PC-3 (cell line): Measurements from ENCODE around the gene OR5B12. TPM values are rescaled to one million over a fixed set of nuclear protein-coding genes. Genes with fewer than 3 reads are reported as not detected.

Experiments used
- ATAC-seq: fragments of 200-7000 bp; cut with Tn5 transposase; 2 replicates; pipeline ENCODE4 v1.9.1; 2020; ENCODE audit warnings: mild to moderate bottlenecking, moderate library complexity
- BruUV-seq: library from RNA; stranded (reverse); fragments of 400-500 nt; replicated peaks from 2 replicates; lab custom pipeline; 2021; lab: Mats Ljungman, UMichigan
- CTCF ChIA-PET: fragments of 300-600 bp; sonication (Branson Sonifier 250); formaldehyde crosslinking; loops from one replicate; lab custom pipeline; 2022; ENCODE audit warnings: antibody characterized with exemption; lab: Charles Lee
- POLR2A ChIA-PET: fragments of 300-600 bp; sonication (Branson Sonifier 250); formaldehyde crosslinking; loops from one replicate; lab custom pipeline; 2022; ENCODE audit warnings: antibody characterized with exemption; ENCODE audit not compliant: unreplicated experiment; lab: Charles Lee
- DNase-seq: peaks from one replicate; pipeline ENCODE4 v3.0.0-alpha.2; 2015
- H2AFZ ChIP-seq: fragments of 300-600 bp; sonication (generic); 2 replicates; pipeline ENCODE4 v1.6.0; 2016; ENCODE audit warnings: antibody characterized with exemption, low read length
- H3F3A ChIP-seq: fragments of 300-600 bp; sonication (generic); one replicate; pipeline ENCODE4 v1.6.0; 2017; ENCODE audit warnings: antibody characterized with exemption, low read length, control low read depth, mild to moderate bottlenecking; ENCODE audit not compliant: unreplicated experiment
- H3K27ac ChIP-seq: fragments of 300-600 bp; sonication (generic); 2 replicates; pipeline ENCODE4 v1.5.1; 2016; ENCODE audit warnings: mild to moderate bottlenecking, low read length
- H3K27me3 ChIP-seq: fragments of 300-600 bp; sonication (generic); 2 replicates; pipeline ENCODE4 v1.6.1; 2016; ENCODE audit warnings: low read length, mixed read lengths
- H3K36me3 ChIP-seq: fragments of 300-600 bp; sonication (generic); 2 replicates; pipeline ENCODE4 v1.6.1; 2016; ENCODE audit warnings: low read depth, mixed run types, low read length, mixed read lengths
- H3K4me1 ChIP-seq: fragments of 300-600 bp; sonication (generic); 2 replicates; pipeline ENCODE4 v1.5.1; 2016; ENCODE audit warnings: low read length; ENCODE audit not compliant: insufficient read depth
- H3K4me2 ChIP-seq: fragments of 300-600 bp; sonication (generic); 2 replicates; pipeline ENCODE4 v1.6.0; 2016; ENCODE audit warnings: low read length
- H3K4me3 ChIP-seq: fragments of 300-600 bp; sonication (generic); 2 replicates; pipeline ENCODE4 v1.5.1; 2016; ENCODE audit warnings: mild to moderate bottlenecking, low read length, mixed read lengths
- H3K79me2 ChIP-seq: fragments of 300-600 bp; sonication (generic); 2 replicates; pipeline ENCODE4 v1.6.1; 2017; ENCODE audit warnings: low read length, mixed read lengths
- H3K9ac ChIP-seq: fragments of 300-600 bp; sonication (generic); 2 replicates; pipeline ENCODE4 v1.6.0; 2016; ENCODE audit warnings: mild to moderate bottlenecking, low read length
- H3K9me2 ChIP-seq: fragments of 300-600 bp; sonication (generic); replicated peaks from 2 replicates; pipeline ENCODE4 v1.6.1; 2016; ENCODE audit warnings: mixed run types, low read length, mixed read lengths
- H3K9me3 ChIP-seq: fragments of 300-600 bp; sonication (generic); 2 replicates; pipeline ENCODE4 v1.6.1; 2016; ENCODE audit warnings: low read length, mixed read lengths
- H4K20me1 ChIP-seq: fragments of 300-600 bp; sonication (generic); 2 replicates; pipeline ENCODE4 v1.6.1; 2016; ENCODE audit warnings: low read length, mixed read lengths
- CTCF ChIP-seq: fragments of 300-600 bp; sonication (generic); conservative IDR thresholded peaks from 2 replicates; pipeline ENCODE4 v1.5.1; 2017; ENCODE audit warnings: antibody characterized with exemption, low read depth, mild to moderate bottlenecking, low read length
- EZH2 ChIP-seq: fragments of 300-600 bp; sonication (generic); IDR thresholded peaks from one replicate; pipeline ENCODE4 v1.6.1; 2017; ENCODE audit warnings: antibody characterized with exemption, mild to moderate bottlenecking, low read length; ENCODE audit not compliant: unreplicated experiment
- EZH2phosphoT487 ChIP-seq: fragments of 300-600 bp; sonication (generic); IDR thresholded peaks from 2 replicates; pipeline ENCODE4 v1.6.1; 2018; ENCODE audit warnings: mild to moderate bottlenecking, antibody characterized with exemption, low read length, borderline replicate concordance
- intact Hi-C: fragments of 100-400 bp; cut with micrococcal nuclease; formaldehyde crosslinking; loops from 2 replicates; pipeline ENCODE4 v1.9.0; 2023
- total RNA-seq: library from RNA; depleted of rRNA; stranded (reverse); fragments of >200 nt; gene quantifications from 2 replicates; pipeline ENCODE4 v1.2.3, GENCODE V29; 2014

OR5B12 gene
- total RNA-seq, 1 experiment from 2014 or later: not detected

GRCh38 chr11:58465690-58466089 lies 23.7 kb upstream of the OR5B12 start:
- ATAC-seq (peak; percentile 50), DNase-seq (peak; percentile 76)

GRCh38 chr11:58451585-58451984 lies 9.5 kb upstream of the OR5B12 start:
- Histone ChIP-seq H4K20me1 (no peaks in the 10 kb centered on the region), H3F3A (no peaks in the 10 kb centered on the region), H3K4me2 (no peak overlapping the region), H3K9me3 (no peaks in the 10 kb centered on the region), H3K4me1 (0 out of 2 replicates have a peak, but pooled peaks cover 6% of the 10 kb centered on the region), H2AFZ (no peak overlapping the region), H3K27ac (no peak overlapping the region), H3K9ac (no peak overlapping the region), H3K79me2 (no peaks in the 10 kb centered on the region), H3K27me3 (no peaks in the 10 kb centered on the region), H3K9me2 (no peaks in the 10 kb centered on the region), H3K36me3 (no peaks in the 10 kb centered on the region), H3K4me3 (no peak overlapping the region)
- CTCF ChIA-PET: no interaction called here
- no peak for TF ChIP-seq EZH2phosphoT487
- POLR2A ChIA-PET: no interaction called here
- BruUV-seq: no TSS peak
- ATAC-seq (no peak), DNase-seq (no peak)
- intact Hi-C loops: no loop called here

More at GRCh38 chr11:58465690-58466089, 23.7 kb upstream of the OR5B12 start:
- H4K20me1 ChIP-seq: no peaks in the 10 kb centered on the region
- TF ChIP-seq EZH2phosphoT487: no peak
- no peak for TF ChIP-seq CTCF
- no peak for TF ChIP-seq EZH2
- no peak overlapping the region for H3K4me3 ChIP-seq
- no peaks in the 10 kb centered on the region for H3K36me3 ChIP-seq
- no TSS peak for BruUV-seq
- H3K9me2 ChIP-seq: no peaks in the 10 kb centered on the region
- H3K4me1 ChIP-seq: peaks cover 11% of the 10 kb centered on the region; the same call in 1 of the 2 replicates
- ChIA-PET POLR2A (no interaction called here), CTCF (no interaction called here)
- H3K27me3 ChIP-seq: no peaks in the 10 kb centered on the region
- peak overlapping the region; percentile 16; the same call in 1 of the 2 replicates for H3K27ac ChIP-seq
- H3F3A ChIP-seq: no peaks in the 10 kb centered on the region
- H2AFZ ChIP-seq: no peak overlapping the region
- no peak overlapping the region for H3K4me2 ChIP-seq
- H3K9ac ChIP-seq: no peak overlapping the region
- H3K9me3 ChIP-seq: peaks cover 10% of the 10 kb centered on the region
- intact Hi-C loops: no loop called here
- H3K79me2 ChIP-seq: no peaks in the 10 kb centered on the region

- CTCF ChIA-PET: interaction anchor here (0.9 kb wide), 1 partner anchor 22 kb away, joined by 5 read pairs; no protein-coding TSS in a partner anchor
- peak overlapping the region; percentile 15; the same call in 1 of the 2 replicates for H2AFZ ChIP-seq
- H3K9me2 ChIP-seq: no peaks in the 10 kb centered on the region
- no peaks in the 10 kb centered on the region for H3F3A ChIP-seq
- H3K36me3 ChIP-seq: no peaks in the 10 kb centered on the region
- no peak overlapping the region for H3K27ac ChIP-seq
- POLR2A ChIA-PET: no interaction called here
- H3K4me1 ChIP-seq: 0 out of 2 replicates have a peak, but pooled peaks cover 2% of the 10 kb centered on the region
- no peak overlapping the region for H3K9ac ChIP-seq
- ATAC-seq (no peak), DNase-seq (peak; percentile 25)
- TF ChIP-seq EZH2phosphoT487: no peak
- TF ChIP-seq EZH2: no peak
- TF ChIP-seq CTCF: no peak
- intact Hi-C loops: no loop called here
- no TSS peak for BruUV-seq
- no peaks in the 10 kb centered on the region for H3K79me2 ChIP-seq
- no peaks in the 10 kb centered on the region for H4K20me1 ChIP-seq
- no peaks in the 10 kb centered on the region for H3K9me3 ChIP-seq
- H3K4me2 ChIP-seq: no peak overlapping the region
- no peak overlapping the region for H3K4me3 ChIP-seq
- H3K27me3 ChIP-seq: no peaks in the 10 kb centered on the region
These were observed 4.3 kb upstream of the OR5B12 start for GRCh38 chr11:58446294-58446693.
